Calu3 (cell line): Measurements from ENCODE around the gene CTSC. TPM values are rescaled to one million over a fixed set of nuclear protein-coding genes. Genes with fewer than 3 reads are reported as not detected.

Source experiments
- BruUV-seq: library from RNA; stranded (reverse); fragments of 400-500 nt; replicated peaks from 2 replicates; lab custom pipeline; 2021; lab: Mats Ljungman, UMichigan
- CTCF ChIA-PET: fragments of 300-600 bp; sonication (Branson Sonifier 250); formaldehyde crosslinking; loops from one replicate; lab custom pipeline; 2022; ENCODE audit warnings: antibody characterized with exemption; lab: Charles Lee
- DNase-seq: peaks from one replicate; pipeline ENCODE4 v3.0.0; 2022
- H3K27ac Mint-ChIP-seq: one replicate; pipeline ENCODE4 v1.8.0; 2022; ENCODE audit warnings: mixed read lengths; ENCODE audit not compliant: unreplicated experiment
- H3K27me3 Mint-ChIP-seq: one replicate; pipeline ENCODE4 v1.8.0; 2022; ENCODE audit warnings: mixed read lengths; ENCODE audit not compliant: unreplicated experiment
- H3K36me3 Mint-ChIP-seq: one replicate; pipeline ENCODE4 v1.8.0; 2022; ENCODE audit warnings: mild to moderate bottlenecking, moderate library complexity, mixed read lengths; ENCODE audit not compliant: insufficient read depth, unreplicated experiment
- H3K4me1 Mint-ChIP-seq: one replicate; pipeline ENCODE4 v1.8.0; 2022; ENCODE audit warnings: mild to moderate bottlenecking, low read depth, mixed read lengths; ENCODE audit not compliant: unreplicated experiment
- H3K4me3 Mint-ChIP-seq: one replicate; pipeline ENCODE4 v1.8.0; 2022; ENCODE audit warnings: mild to moderate bottlenecking, low read depth, moderate library complexity, mixed read lengths; ENCODE audit not compliant: unreplicated experiment
- H3K9me3 Mint-ChIP-seq: one replicate; pipeline ENCODE4 v1.8.0; 2022; ENCODE audit warnings: low read depth, mixed read lengths; ENCODE audit not compliant: unreplicated experiment
- intact Hi-C: fragments of 100-400 bp; cut with micrococcal nuclease; formaldehyde crosslinking; loops from one replicate; pipeline ENCODE4 v1.10.0; 2022; ENCODE audit not compliant: unreplicated experiment
- total RNA-seq: library from RNA; stranded (reverse); gene quantifications from 2 replicates; pipeline ENCODE4 v1.2.3, GENCODE V29; 2022
- TF ChIP-seq, protein P1 (sequence below): fragments of 200-600 bp; IDR thresholded peaks from one replicate; pipeline ENCODE4 v1.8.0; 2022; ENCODE audit warnings: antibody characterized with exemption; ENCODE audit not compliant: unreplicated experiment

CTSC gene
- total RNA-seq, 1 experiment from 2014 or later: 413 TPM

DNA sequence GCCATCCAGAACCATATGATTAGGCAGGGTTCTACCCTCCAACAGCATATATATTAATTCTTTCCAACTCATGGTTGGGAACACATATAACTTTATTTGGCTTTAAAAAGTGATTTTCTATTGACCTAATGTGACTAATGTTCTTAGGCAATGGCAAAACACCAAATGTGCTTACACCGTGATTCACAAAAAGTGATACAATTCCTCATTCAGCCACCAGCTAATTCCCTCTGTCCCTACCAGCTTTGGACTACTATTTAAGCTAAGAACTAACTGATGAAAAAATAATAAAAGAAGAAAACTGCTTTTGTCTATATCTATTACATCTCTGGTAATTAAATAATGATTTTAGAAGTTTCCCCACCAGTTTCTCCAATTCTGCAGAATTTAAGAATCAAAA is 4.7 kb downstream of the CTSC start:
- intact Hi-C loops: loop anchor here (2.0 kb wide), 1 partner anchor 14 kb away; no protein-coding TSS in a partner anchor
- H3K36me3 Mint-ChIP-seq: peaks cover 73% of the 10 kb centered on the region
- CTCF ChIA-PET: no interaction called here

DNA sequence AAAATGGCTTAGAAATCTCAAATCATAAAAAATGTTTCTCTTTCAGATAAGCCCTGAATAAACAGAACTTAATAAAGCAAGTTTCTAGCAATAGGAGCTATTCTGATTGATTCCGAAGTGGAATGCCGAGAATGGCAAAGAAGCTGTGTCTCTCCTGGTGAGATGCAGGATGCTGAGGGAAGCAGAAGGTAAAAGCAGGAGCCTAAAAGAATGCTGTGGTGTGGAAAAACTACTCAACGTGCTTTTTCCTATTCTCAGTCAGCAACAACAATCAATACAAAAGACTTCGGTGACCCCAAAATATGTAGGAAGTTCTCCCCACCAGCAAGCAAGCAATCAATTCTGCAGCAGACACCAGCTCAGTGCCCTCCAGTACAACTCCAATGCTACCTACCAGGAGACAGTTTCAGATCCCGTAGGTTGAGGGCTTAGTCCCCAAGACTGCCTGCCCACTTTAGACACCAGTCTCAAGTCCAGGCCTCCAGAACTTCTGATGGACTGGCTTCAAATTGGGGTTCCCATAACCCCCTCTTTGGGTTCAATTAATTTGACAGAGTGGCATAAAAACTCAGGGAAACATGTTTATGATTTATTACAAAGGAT is 6.6 kb downstream of the CTSC start:
- intact Hi-C loops: no loop called here
- no TSS peak for BruUV-seq
- H3K4me3 Mint-ChIP-seq: no peak overlapping the region
- H3K9me3 Mint-ChIP-seq: no peaks in the 10 kb centered on the region
- DNase-seq: no peak
- H3K27me3 Mint-ChIP-seq: no peaks in the 10 kb centered on the region
- H3K4me1 Mint-ChIP-seq: peaks cover 33% of the 10 kb centered on the region
- TF ChIP-seq, protein P1, sequence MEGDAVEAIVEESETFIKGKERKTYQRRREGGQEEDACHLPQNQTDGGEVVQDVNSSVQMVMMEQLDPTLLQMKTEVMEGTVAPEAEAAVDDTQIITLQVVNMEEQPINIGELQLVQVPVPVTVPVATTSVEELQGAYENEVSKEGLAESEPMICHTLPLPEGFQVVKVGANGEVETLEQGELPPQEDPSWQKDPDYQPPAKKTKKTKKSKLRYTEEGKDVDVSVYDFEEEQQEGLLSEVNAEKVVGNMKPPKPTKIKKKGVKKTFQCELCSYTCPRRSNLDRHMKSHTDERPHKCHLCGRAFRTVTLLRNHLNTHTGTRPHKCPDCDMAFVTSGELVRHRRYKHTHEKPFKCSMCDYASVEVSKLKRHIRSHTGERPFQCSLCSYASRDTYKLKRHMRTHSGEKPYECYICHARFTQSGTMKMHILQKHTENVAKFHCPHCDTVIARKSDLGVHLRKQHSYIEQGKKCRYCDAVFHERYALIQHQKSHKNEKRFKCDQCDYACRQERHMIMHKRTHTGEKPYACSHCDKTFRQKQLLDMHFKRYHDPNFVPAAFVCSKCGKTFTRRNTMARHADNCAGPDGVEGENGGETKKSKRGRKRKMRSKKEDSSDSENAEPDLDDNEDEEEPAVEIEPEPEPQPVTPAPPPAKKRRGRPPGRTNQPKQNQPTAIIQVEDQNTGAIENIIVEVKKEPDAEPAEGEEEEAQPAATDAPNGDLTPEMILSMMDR: no peak
- CTCF ChIA-PET: no interaction called here
- peak overlapping the region; percentile 34 for H3K27ac Mint-ChIP-seq
- peaks cover 59% of the 10 kb centered on the region for H3K36me3 Mint-ChIP-seq

More for the DNA sequence above, 4.7 kb downstream of the CTSC start:
- Mint-ChIP-seq H3K4me3 (no peak overlapping the region), H3K9me3 (no peaks in the 10 kb centered on the region), H3K4me1 (peaks cover 33% of the 10 kb centered on the region), H3K27ac (no peak overlapping the region), H3K27me3 (no peaks in the 10 kb centered on the region)
- no peak for DNase-seq
- BruUV-seq: no TSS peak
- TF ChIP-seq, protein P1: no peak

DNA sequence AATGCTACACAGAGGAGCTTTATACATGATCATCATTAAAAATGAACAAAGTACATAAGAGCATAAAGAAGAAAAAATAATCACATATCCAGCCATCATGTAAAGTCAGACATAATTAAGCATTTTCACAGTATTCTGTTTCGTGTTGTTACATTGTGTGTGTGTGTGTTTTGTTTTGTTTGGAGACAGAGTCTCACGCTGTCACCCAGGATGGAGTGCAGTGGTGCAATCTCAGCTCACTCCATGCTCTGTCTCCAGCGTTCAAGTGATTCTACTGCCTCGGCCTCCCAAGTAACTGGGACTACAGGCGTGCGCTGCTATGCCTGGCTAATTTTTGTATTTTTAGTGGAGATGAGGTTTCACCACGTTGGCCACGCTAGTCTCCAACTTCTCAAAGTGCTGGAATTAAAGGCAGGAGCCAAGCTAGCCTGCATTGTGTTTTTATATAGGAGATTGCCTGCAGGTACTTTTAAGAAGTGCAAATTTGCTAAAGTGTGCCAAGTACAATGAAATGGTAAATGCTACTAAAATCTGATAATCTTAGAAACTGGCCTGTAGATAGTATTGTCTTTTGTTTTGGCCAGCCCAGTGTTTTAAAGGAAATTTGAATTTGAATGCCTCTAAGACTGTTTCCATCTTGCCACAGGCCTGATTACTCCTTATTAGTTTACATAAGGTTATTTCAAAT is 7.8 kb downstream of the CTSC start:
- Mint-ChIP-seq H3K9me3 (no peaks in the 10 kb centered on the region), H3K4me3 (no peak overlapping the region), H3K27me3 (no peaks in the 10 kb centered on the region), H3K36me3 (peaks cover 47% of the 10 kb centered on the region), H3K4me1 (peaks cover 31% of the 10 kb centered on the region), H3K27ac (no peak overlapping the region)
- DNase-seq: no peak
- TF ChIP-seq, protein P1: no peak
- BruUV-seq: no TSS peak
- CTCF ChIA-PET: no interaction called here
- intact Hi-C loops: no loop called here

DNA sequence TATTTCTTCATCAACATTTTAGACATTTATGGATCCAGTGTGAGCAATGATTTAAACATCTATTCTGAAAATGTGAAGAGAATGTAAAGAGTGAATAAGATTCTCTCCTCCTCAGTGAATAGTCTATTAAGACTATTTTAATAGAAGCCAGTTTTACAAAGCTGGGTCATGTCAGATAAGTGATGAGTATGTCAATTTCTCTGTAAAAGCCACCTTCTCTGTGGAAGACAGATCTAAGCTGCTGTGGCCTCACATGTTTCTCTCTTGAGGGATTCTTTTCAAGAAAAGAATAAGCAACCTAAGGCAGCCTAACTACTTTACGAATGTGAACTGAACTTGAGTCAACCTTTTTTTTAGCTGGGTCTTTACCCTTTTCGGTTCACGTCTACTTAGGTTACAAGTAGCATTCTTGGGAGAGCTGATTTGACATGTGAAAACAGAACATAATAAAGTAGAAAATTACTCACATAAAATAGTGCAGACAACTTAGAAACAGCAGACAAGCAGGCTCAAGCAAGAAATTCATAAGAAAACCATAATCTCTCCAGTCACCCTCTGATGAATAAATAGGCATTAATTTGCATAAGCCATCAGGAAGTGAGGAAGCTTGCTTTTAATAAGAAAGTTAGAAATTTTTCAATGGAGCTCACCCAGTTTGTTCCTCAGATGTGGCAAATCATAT is 9.9 kb downstream of the CTSC start:
- no peak for DNase-seq
- Mint-ChIP-seq H3K36me3 (peaks cover 43% of the 10 kb centered on the region), H3K9me3 (no peaks in the 10 kb centered on the region), H3K4me1 (peaks cover 52% of the 10 kb centered on the region), H3K27ac (no peak overlapping the region), H3K27me3 (no peaks in the 10 kb centered on the region), H3K4me3 (no peak overlapping the region)
- intact Hi-C loops: no loop called here
- no TSS peak for BruUV-seq
- TF ChIP-seq, protein P1: no peak
- CTCF ChIA-PET: no interaction called here
